ENCODE data around the gene EYS.
"Not testable (repeated sequence)": the region's sequence is repeated elsewhere in the genome, so short reads cannot be mapped to it uniquely, and the experiment has no call there.

EYS gene

DNA sequence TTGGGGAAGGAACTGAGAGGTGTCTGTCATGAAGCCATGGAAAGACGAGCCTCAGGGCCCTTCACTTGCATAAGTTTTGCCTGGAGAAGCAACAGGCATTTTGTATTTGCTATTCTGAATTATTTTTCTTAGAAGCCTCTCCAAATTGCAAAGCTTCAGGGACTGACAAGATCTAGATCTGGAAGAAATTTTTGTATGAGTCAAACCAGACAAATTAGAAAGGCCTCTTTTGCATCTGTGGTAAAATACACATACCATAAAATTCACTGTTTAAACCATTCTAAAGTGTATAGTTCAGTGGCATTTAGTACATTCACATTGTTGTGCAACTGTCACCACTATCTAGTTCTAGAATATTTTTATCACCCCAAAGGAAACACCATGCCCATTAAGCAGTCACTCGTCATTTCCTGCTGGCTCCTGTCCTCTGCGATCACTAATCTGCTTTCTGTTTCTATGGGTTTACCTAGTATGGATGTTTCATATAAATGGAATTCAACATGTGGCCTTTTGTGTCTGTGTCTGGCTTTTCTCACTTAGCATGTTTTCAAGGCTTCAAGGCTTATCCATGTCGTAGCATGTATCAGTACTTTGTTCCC, 1802.3 kb downstream of the EYS start:
- no peak for DNase-seq (ENCODE audit: low read depth in 2 of 2)

DNA sequence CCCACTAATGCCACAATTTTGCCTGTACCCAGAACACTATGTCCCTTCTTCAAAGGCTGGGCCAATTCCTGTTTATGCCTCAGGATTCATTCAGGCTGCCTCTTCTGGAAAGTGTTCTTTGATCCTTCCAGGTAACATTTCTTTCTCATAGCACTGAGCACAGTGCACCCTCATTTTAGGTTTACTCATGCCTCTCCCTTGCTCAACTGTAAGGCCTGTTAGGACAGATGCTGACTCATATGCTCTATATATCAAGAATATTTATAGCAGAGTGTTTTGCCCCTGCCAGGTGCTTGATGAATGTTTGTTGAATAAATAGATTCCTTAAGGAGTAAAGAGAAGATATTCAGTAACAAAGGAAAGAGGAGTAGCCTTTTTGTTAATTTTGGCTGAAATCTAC, 1807.5 kb downstream of the EYS start:
- no peak for DNase-seq (ENCODE audit: low read depth in 2 of 2)

GRCh38 chr6:63897952-63898351, 1809.1 kb downstream of the EYS start:
- DNase-seq (ENCODE audit: low read depth in 2 of 2), result no peak

DNA sequence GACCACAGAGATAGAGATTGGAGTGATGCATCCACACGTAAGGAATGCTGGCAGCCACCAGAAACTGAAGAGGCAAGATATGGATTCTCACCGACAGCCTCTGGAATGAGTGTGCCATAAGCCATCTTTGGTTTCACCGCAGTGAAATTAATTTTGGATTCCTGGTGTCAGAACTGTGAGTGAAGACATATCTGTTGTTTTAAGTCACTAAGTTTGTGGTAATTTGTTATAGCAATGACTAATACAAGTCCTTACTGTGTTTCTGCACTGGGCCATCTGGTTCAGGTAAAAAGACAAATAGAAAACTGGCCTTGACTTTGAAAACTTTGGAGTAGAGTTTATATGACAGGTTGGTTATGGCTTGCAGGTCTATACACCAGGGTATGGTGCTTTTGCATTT, 1809.6 kb downstream of the EYS start:
- no peak for DNase-seq (ENCODE audit: low read depth in 2 of 2)

GRCh38 chr6:63888416-63888815, 1818.6 kb downstream of the EYS start:
- no peak for DNase-seq (ENCODE audit: low read depth in 2 of 2)

DNA sequence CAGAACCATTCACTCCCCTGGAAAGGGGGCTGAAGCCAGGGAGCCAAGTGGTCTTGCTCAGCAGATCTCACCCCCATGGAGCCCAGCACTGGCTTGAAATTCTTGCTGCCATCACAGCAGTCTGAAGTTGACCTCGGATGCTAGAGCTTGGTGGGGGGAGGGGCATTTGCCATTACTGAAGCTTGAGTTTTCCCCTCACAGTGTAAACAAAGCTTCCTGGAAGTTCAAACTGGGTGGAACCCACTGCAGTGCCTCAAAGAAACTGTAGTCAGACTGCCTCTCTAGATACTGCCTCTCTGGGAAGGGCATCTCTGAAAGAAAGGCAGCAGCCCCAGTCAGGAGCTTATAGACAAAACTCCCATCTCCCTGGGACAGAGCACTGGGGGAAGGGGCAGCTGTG, 1819.2 kb downstream of the EYS start:
- not testable (repeated sequence) for DNase-seq (ENCODE audit: low read depth in 2 of 2)

DNA sequence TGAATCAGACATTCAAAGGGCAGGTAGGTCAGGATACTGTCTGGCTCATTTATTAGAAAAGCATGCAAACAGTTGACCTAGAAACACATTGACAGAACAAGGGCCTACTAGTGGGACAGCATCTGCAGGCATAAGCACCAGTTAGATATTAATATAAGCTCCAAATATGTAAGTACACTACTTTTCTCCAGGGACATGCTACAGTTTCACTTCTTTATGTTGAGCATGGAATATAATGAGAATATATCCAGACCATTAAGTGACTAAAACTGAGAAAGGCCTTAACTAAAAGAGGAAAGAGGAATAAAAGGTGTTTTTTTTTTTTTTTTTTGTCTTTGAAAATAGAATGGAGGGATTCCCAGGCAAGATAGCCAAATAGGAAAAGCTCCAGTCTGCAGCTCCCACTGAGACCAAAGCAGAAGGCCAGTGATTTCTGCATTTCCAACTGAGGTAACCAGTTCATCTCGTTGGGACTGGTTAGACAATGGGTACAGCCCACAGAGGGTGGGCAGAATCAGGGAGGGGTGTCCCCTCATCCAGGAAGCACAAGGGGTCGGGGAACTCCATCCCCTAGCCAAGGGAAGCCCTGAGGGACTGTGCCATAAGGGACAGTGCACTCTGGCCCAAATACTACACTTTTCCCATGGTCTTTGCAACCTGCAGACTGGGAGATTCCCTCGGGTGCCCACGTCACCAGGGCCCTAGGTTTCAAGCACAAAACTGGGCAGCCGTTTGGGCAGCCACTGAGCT, 1819.8 kb downstream of the EYS start:
- DNase-seq (ENCODE audit: low read depth in 2 of 2), result no peak

DNA sequence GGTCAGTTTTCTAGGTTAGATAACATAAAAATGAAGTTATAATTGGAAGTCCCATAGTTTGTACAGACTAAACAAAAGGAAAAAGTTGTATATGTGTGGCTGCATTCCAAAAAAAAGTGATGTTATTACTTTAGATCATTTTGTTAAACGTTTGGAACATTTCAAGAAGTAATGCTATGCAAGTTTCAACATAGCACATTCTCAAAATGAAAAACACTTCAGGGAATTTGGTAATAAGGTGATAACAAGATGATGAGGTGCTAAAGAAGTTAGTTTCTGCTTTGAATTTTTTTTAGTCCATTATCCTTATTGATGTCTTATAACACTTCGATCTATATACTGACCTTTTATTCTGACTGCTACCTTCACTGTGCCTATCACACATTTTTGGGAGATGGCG, 1820.7 kb downstream of the EYS start:
- DNase-seq (ENCODE audit: low read depth in 2 of 2), result no peak

GRCh38 chr6:63883597-63883996, 1823.4 kb downstream of the EYS start:
- DNase-seq (ENCODE audit: low read depth in 2 of 2), result no peak

DNA sequence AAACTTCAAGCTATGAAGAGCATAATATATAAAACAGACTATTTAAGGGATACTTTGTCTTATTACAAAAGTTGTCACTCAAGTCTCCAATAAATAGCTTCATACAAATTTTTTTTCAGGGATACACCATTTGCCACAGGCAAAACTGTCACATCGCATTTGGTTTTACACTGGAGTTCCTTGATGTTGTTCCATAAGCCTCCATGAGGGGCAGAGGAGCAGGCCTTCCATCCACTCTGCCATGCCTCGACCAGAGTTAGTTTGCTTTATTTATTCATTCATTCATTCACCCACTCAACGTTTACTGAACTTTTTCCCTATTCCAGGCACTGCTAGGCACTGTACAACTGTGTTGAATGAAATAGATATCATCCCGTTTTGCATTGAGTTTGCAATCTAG, 1824.8 kb downstream of the EYS start:
- no peak for DNase-seq (ENCODE audit: low read depth in 2 of 2)

DNA sequence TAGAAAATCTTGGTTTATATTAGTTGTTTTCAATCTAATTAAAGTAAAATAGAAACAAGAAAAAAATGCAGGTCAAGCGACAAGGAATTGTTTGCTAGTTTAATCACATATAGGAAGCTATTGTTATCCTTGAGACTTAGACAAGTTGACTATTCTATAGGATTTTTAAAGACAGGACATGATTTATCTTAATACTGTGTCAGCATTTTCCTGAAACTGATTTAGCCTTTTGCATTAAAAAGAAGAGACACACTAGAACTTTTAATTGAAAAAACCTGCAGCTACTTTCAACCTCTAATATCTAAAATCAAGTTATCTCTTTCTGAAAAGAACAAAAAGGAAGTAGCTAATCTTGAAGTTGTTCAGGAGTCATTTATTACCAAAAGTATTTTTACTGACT, 1825.2 kb downstream of the EYS start:
- DNase-seq (ENCODE audit: low read depth in 2 of 2), result no peak

- DNase-seq (ENCODE audit: low read depth in 2 of 2), result no peak
Observed at GRCh38 chr6:63872233-63872632, 1834.8 kb downstream of the EYS start.

GRCh38 chr6:63868351-63868750, 1838.7 kb downstream of the EYS start:
- DNase-seq (ENCODE audit: low read depth in 2 of 2), result no peak

DNA sequence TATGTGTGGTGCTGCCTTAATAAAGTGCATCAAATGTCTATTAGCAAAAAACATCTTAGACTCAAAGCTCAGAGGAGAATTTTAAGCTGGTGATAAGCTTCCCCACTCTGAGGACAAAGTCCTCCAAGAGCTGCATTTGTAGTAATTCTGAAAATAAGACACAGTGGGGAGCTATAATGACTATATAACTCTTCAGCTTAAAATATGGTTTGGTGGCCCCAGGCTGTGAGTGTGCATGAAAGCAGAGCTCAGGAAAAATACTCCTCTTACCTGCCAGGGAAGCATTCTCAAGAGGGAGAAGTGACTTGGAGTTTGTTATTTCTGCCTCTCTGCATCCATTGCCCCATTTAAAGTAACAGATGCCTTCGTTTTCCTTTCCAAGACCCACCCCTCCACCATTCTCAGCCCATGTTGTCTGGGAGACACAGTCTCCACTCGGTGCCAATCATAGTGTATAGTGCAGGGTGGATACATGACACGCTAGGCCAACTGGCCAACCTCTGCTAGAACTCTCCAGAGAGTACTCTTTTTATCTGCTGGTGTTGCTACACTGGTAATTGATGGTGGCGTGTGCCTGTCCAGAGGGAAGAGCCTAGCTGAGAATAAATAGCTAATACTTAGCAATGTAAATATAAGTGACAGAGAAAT, 1842.2 kb downstream of the EYS start:
- DNase-seq (ENCODE audit: low read depth in 2 of 2), result no peak

DNA sequence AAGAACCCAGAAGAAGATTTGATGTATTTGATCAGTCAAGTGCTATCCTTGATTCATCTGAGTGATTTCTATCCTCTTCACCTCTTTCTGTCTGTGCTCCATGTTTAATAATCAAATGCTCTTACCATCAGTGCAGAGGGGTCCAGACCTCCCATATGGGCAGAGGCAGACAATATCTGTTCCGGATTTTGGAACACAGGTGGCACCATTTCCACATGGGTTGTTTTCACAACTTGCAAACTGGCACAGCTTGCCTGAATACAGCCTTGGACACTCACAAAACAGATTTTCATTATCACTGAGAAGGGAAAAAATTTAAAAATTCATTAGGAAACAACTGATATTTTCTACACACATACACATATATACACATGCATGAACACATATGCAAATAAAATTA, 1843.0 kb downstream of the EYS start:
- no peak for DNase-seq (ENCODE audit: low read depth in 2 of 2)

- no peak for DNase-seq (ENCODE audit: low read depth in 2 of 2)
Observed at GRCh38 chr6:63862486-63863198, 1844.4 kb downstream of the EYS start.

DNA sequence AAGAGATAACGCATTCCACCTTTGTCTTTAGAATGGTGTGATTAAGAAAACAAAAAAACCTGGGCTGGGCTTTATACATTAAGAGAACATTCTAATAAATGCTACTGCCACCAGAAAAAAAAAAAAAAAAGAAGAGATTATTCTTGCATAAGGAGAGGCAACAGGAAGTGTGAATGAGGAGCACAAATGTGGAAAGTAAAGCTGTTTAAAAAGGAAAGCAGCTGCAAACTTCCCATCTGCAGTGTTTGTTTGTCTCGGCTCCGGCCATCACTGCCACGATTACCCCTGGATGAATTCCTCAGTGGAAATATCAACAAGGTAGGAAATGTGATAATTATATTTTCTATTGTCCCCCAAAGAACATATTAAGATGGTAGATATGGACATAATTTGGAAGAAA, 1847.5 kb downstream of the EYS start:
- no peak for DNase-seq (ENCODE audit: low read depth in 2 of 2)

DNA sequence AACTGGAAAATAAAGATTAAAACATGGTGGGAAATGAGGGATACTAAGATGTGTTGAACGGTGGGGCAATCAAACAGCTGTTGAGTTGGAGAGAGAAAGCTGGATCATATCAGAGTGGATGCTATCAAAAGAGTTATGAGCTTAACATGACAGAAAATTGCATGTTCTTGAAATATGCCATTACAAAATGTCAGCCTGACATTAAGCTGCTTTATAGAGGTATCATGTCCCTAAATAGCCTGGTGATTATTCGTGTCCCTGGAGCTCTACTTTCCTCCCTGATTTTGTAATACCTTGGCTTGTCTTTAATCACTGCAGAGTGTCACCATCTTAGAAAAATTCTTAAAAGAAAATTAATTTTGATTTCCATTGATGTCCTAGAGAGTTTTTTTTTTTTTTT, 1848.3 kb downstream of the EYS start:
- no peak for DNase-seq (ENCODE audit: low read depth in 2 of 2)

DNA sequence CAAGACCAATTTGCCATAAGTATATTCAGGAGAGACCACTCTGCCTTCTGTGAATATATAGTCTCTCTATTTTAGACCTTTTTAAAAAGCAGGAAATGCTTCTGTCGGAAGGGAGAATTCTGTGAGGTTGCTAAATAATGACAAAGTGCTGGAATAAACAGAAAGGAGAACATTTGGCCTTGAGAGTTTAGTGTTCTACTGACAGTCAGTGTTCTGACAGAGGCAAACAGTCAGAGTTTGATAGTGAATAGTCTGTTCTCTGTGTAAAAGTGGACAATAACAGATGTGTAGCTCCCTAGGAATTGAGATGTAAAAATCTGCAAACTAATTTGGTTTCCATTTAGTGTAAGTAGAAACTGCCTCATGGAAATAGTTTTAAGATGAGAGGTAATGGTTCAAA, 1850.8 kb downstream of the EYS start:
- DNase-seq (ENCODE audit: low read depth in 2 of 2), result no peak

DNA sequence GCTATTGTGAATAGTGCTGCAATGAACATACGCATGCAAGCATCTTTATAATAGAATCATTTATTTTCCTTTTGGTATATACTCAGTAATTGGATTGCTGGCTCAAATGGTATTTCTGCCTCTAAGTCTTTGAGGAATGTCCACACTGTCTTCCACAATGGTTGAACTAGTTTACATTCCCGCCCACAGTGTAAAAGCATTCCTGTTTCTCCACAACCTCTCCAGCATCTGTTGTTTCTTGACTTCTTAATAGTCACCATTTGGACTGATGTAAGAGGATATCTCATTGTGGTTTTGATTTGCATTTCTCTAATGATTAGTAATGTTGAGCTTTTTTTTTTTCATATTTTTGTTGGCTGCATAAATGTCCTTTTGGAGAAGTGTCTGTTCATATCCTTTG, 1862.7 kb downstream of the EYS start:
- DNase-seq (ENCODE audit: low read depth in 2 of 2), result no peak

DNA sequence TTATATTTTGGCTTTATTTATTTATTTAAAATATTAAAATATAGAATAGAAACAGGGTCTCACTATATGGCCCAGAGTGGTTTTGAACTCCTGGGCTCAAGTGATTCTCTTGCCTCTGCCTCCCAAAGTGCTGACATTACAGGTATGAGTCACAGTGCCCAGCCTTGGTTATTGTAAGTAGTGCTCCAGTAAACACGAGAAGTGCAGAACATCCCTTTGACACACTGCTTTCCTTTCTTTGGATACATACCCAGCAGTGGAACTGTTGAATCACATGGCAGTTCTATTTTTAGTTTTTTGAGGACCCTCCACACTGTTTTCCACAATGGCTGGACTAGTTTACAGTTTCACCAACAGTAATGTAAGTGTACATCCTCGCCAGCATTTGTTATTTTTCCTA, 1867.5 kb downstream of the EYS start:
- DNase-seq (ENCODE audit: low read depth in 2 of 2), result no peak

DNA sequence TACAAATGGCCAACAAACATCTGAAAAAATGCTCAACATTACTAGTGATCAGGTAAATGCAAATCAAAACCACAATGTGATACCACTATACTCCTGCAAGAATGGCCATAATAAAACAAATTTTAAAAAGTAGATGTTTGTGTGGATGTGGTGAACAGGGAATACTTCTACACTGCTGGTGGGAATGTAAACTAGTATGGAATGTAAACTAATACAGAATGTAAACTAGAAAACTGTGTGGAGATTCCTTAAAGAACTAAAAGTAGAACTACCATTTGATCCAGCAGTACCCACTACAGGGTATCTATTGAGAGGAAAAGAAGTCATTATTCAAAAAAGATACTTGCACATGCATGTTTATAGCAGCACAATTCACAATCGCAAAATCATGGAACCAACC, 1878.3 kb downstream of the EYS start:
- DNase-seq (ENCODE audit: low read depth in 2 of 2), result not testable (repeated sequence)

DNA sequence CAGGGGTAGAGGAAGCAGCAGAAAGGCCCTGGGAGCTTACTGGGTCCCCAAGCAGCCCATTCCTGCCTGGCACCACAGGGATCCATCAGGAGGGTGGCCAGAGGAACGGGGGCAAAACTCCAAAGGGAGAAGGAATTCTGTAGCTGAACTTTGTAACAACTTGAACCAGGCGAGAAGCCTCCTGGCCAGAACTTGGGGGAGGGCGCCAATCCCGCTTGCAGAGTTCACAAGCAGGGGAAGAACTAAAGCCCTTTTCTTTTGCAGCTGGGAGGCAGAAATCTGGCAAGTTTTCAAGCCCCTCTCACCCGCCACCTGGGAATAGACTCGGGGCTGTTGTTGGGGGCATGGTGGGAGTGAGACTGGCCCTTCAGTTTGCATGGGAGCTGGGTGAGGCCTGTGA, 1882.3 kb downstream of the EYS start:
- no peak for DNase-seq (ENCODE audit: low read depth in 2 of 2)

Data from stimulated activated CD8-positive, alpha-beta memory T cell treated with anti-CD3 and anti-CD28 coated beads, Interleukin-2, amount 100 ng/mL, for 48 hours (primary cell).